GM23338 (cell line): ENCODE results near the gene TOM1. TPM values are rescaled to one million over a fixed set of nuclear protein-coding genes. Genes with fewer than 3 reads are reported as not detected.

Experiments
- ATAC-seq: fragments of 200-7000 bp; cut with Tn5 transposase; 3 replicates; pipeline ENCODE4 v1.9.1; 2020
- DNase-seq: peaks from one replicate; pipeline ENCODE4 v3.0.0-alpha.2; 2015; ENCODE audit warnings: low spot score
- H2AFZ ChIP-seq: fragments of 200-600 bp; sonication (generic); 2 replicates; pipeline ENCODE4 v1.8.0; 2016; ENCODE audit warnings: antibody characterized with exemption, mild to moderate bottlenecking, moderate library complexity
- H3F3A ChIP-seq: fragments of 200-600 bp; sonication (generic); replicated peaks from 2 replicates; pipeline ENCODE4 v1.8.0; 2017; ENCODE audit warnings: antibody characterized with exemption, mixed run types, low read depth
- H3K27ac ChIP-seq: fragments of 200-600 bp; sonication (generic); 2 replicates; pipeline ENCODE4 v1.6.1; 2016; ENCODE audit warnings: low read depth
- H3K27me3 ChIP-seq: fragments of 200-600 bp; sonication (generic); 2 replicates; pipeline ENCODE4 v1.8.0; 2016; ENCODE audit warnings: mild to moderate bottlenecking, mixed run types, moderate library complexity; ENCODE audit not compliant: insufficient read depth
- H3K36me3 ChIP-seq: fragments of 200-600 bp; sonication (generic); 2 replicates; pipeline ENCODE4 v1.8.0; 2016; ENCODE audit warnings: mild to moderate bottlenecking; ENCODE audit not compliant: insufficient read depth
- H3K4me1 ChIP-seq: fragments of 200-600 bp; sonication (generic); 2 replicates; pipeline ENCODE4 v1.8.0; 2016; ENCODE audit warnings: mild to moderate bottlenecking, moderate library complexity; ENCODE audit not compliant: insufficient read depth
- H3K4me2 ChIP-seq: fragments of 200-600 bp; sonication (generic); 2 replicates; pipeline ENCODE4 v1.7.1; 2017; ENCODE audit warnings: mixed run types
- H3K4me3 ChIP-seq: fragments of 200-600 bp; sonication (generic); 2 replicates; pipeline ENCODE4 v1.6.1; 2016; ENCODE audit warnings: mixed run types
- H3K79me2 ChIP-seq: fragments of 200-600 bp; sonication (generic); replicated peaks from 2 replicates; pipeline ENCODE4 v1.8.0; 2017; ENCODE audit warnings: mild to moderate bottlenecking; ENCODE audit not compliant: insufficient read depth
- H3K9me2 ChIP-seq: fragments of 200-600 bp; sonication (generic); 2 replicates; pipeline ENCODE4 v1.8.0; 2017; ENCODE audit not compliant: insufficient read depth
- H4K20me1 ChIP-seq: fragments of 200-600 bp; sonication (generic); replicated peaks from 2 replicates; pipeline ENCODE4 v1.8.0; 2017; ENCODE audit warnings: mild to moderate bottlenecking; ENCODE audit not compliant: insufficient read depth
- H3K27ac Mint-ChIP-seq: 2 replicates; pipeline ENCODE4 v1.8.0; 2020; ENCODE audit warnings: inconsistent platforms, mild to moderate bottlenecking, moderate library complexity, mixed read lengths
- H3K27me3 Mint-ChIP-seq: 3 replicates; pipeline ENCODE4 v1.8.0; 2022; ENCODE audit warnings: low read depth, mild to moderate bottlenecking, moderate library complexity, mixed read lengths, inconsistent platforms; ENCODE audit not compliant: insufficient read depth, poor library complexity
- H3K36me3 Mint-ChIP-seq: 3 replicates; pipeline ENCODE4 v1.8.0; 2021; ENCODE audit warnings: low read depth, mild to moderate bottlenecking, inconsistent platforms, moderate library complexity, mixed read lengths
- H3K4me1 Mint-ChIP-seq: 3 replicates; pipeline ENCODE4 v1.8.0; 2020; ENCODE audit warnings: mild to moderate bottlenecking, inconsistent platforms, mixed read lengths
- H3K4me3 Mint-ChIP-seq: 3 replicates; pipeline ENCODE4 v1.8.0; 2021; ENCODE audit warnings: moderate library complexity, mild to moderate bottlenecking, inconsistent platforms, mixed read lengths
- H3K9me3 Mint-ChIP-seq: 3 replicates; pipeline ENCODE4 v1.8.0; 2020; ENCODE audit warnings: moderate library complexity, mild to moderate bottlenecking, inconsistent platforms, mixed read lengths
- REST ChIP-seq: IDR thresholded peaks from one replicate; pipeline ENCODE4 v1.6.1; 2018; ENCODE audit warnings: antibody characterized with exemption; ENCODE audit not compliant: unreplicated experiment
- STAT1 ChIP-seq: IDR thresholded peaks from one replicate; pipeline ENCODE4 v1.6.1; 2016; ENCODE audit warnings: antibody characterized with exemption; ENCODE audit not compliant: unreplicated experiment
- ZNF462 ChIP-seq: fragments of 250-450 bp; sonication (Bioruptor Pico); IDR thresholded peaks from 2 replicates; pipeline ENCODE4 v1.5.0; 2020; ENCODE audit warnings: mild to moderate bottlenecking, moderate library complexity
- polyA plus RNA-seq: library from polyadenylated mRNA; unstranded; fragments of >200 nt; fragmentation: Nextera tagmentation; extraction: Ambion mirVana; gene quantifications from 2 replicates; pipeline ENCODE4 v1.2.1, GENCODE V29; 2016
- total RNA-seq: library from RNA; depleted of rRNA; stranded (reverse); fragments of >200 nt; shearing (Covaris generic); gene quantifications from 2 replicates; pipeline ENCODE4 v1.2.3, GENCODE V29; 2014

The TOM1 gene
- total and polyA plus RNA-seq, 2 experiments from 2014 or later = 10.9 to 17.8 TPM

- no peak overlapping the region for H2AFZ ChIP-seq
Measured at GRCh38 chr22:35326854-35327562, 27.3 kb downstream of the TOM1 start.

More at GRCh38 chr22:35326854-35327562, 27.3 kb downstream of the TOM1 start:
- Mint-ChIP-seq H3K36me3 (peaks cover 13% of the 10 kb centered on the region), H3K4me3 (no peak overlapping the region), H3K27me3 (peaks cover 3% of the 10 kb centered on the region), H3K9me3 (no peaks in the 10 kb centered on the region), H3K4me1 (no peaks in the 10 kb centered on the region), H3K27ac (no peak overlapping the region)
- no peaks in the 10 kb centered on the region for H4K20me1 ChIP-seq
- H3F3A ChIP-seq = no peaks in the 10 kb centered on the region
- DNase-seq = no peak
- ATAC-seq = no peak
- H3K79me2 ChIP-seq = no peaks in the 10 kb centered on the region
- no peaks in the 10 kb centered on the region for H3K36me3 ChIP-seq
- H3K4me2 ChIP-seq = no peak overlapping the region
- no peak overlapping the region for H3K27ac ChIP-seq
- no peaks in the 10 kb centered on the region for H3K9me2 ChIP-seq
- TF ChIP-seq ZNF462 (CRISPR knock-in tag) = no peak
- no peak for TF ChIP-seq REST
- TF ChIP-seq STAT1 = no peak
- no peaks in the 10 kb centered on the region for H3K27me3 ChIP-seq
- no peaks in the 10 kb centered on the region for H3K4me1 ChIP-seq
- no peak overlapping the region for H3K4me3 ChIP-seq
